ENCODE measurements around the gene IQCB1. TPM values are rescaled to one million over a fixed set of nuclear protein-coding genes. Genes with fewer than 3 reads are reported as not detected.
"Not testable (repeated sequence)": the region's sequence is repeated elsewhere in the genome, so short reads cannot be mapped to it uniquely, and the experiment has no call there.

The IQCB1 gene
- total RNA-seq, 1 donor, result 58.9 TPM

DNA sequence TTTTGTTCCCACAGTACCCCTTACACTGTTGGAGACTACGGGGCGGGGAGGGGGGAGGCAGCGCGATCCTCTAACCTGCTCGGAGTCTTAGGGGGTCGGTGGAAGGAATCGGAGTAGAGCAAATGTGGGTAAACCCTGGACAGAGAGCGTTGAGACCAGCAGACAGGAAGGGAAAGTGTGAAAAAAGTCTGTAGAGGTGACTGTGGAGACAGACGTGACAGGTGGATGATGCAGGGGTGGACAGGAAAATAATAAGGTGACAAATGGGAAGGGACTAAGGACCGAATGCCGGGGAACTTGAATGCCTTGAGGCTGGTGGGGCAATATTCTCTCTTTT is 573 bp upstream of the IQCB1 start:
- Histone ChIP-seq H3K9me3 (ENCODE audit: low read depth, low read length) (no peaks in the 10 kb centered on the region), H3K4me3 (ENCODE audit: low read length) (peak overlapping the region; percentile 67), H3K27me3 (ENCODE audit: insufficient read depth, low read length) (no peaks in the 10 kb centered on the region), H3K4me1 (ENCODE audit: insufficient read depth, low read length) (peaks cover 30% of the 10 kb centered on the region)

DNA sequence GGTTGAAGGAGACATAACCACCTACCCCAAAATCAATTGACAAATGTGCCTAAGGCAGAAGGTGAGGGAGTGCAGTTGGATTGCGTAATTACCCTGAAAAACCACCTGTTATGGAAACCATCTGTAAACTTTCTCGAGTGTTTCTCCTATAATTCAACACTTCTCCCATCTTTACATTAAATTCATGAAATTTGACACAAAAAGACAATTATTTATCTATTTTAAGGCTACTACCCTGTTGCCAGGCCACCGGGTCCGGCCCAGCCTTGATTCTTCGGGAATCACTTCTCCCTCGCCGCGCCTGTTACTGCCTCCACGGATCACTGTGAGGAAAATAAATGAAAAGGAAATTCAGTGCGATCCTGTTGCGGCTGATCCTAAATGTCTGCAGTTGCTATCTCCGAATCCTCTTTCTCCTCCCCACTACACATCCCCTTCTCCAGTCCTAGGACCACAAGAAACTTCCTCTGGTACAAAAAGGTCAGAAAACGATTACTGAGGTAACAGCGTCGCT is 646 bp downstream of the IQCB1 start:
- no peaks in the 10 kb centered on the region for H3K9me3 ChIP-seq (ENCODE audit: low read depth, low read length)
- H3K4me3 ChIP-seq (ENCODE audit: low read length), result peak overlapping the region; percentile 67
- peaks cover 34% of the 10 kb centered on the region for H3K4me1 ChIP-seq (ENCODE audit: insufficient read depth, low read length)
- H3K27me3 ChIP-seq (ENCODE audit: insufficient read depth, low read length), result no peaks in the 10 kb centered on the region

DNA sequence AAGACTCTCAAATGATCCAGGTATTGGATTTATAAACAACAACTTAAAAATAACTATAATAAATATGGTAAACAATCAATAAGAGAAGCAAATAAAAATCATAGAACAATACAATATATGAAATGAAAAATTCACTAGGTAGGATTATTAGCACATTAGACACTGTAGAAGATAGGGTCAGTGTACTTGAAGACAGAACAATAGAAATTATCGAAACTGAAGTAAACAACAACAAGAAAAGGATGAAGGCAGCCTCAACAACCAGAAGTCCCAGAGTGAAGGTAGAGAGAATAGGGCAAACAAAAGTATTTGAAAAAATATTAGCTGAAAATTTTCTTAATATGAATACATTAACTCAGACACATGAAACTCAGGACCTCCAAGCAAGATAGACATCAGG is 11.9 kb downstream of the IQCB1 start:
- H3K4me1 ChIP-seq (ENCODE audit: insufficient read depth, low read length), result peaks cover 3% of the 10 kb centered on the region
- H3K4me3 ChIP-seq (ENCODE audit: low read length), result no peak overlapping the region
- H3K27me3 ChIP-seq (ENCODE audit: insufficient read depth, low read length), result no peaks in the 10 kb centered on the region
- peaks cover 16% of the 10 kb centered on the region for H3K9me3 ChIP-seq (ENCODE audit: low read depth, low read length)

DNA sequence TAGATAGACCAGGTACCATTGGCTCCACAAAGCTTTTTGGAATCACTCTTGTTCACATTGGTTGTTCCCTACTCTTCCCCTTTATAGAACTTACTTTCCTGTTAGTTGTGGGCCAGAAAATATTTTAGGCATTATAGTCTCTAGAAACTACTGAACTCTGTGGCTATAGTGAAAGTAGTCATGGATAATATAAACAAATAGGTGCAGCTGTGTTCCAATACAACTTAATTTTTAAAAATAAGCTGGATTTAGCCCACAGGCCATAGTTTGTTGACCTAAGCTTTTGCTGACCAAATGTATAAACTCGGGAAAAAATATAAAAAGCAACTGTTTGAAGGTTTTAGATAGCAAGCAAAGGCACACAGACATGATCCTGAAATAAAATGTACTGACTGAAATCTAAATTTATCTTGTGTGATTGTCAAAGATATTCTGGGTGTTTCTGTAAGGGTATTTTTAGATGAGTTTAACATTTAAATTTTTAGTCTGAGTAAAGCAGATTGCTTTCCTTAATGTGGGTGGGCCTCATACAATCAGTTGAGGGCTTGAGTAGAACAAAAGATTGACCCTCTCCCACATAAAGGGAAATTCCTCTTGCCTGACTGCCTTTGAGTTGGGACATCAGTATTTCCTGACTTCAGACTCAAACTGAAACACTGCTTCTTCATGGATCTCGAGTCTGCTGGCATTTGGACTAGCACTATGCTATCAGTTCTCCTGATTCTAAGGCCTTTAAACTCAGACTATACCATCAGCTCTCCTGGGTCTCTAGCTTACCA is 13.2 kb downstream of the IQCB1 start:
- Histone ChIP-seq H3K4me1 (ENCODE audit: insufficient read depth, low read length) (peaks cover 8% of the 10 kb centered on the region), H3K4me3 (ENCODE audit: low read length) (no peak overlapping the region), H3K27me3 (ENCODE audit: insufficient read depth, low read length) (no peaks in the 10 kb centered on the region), H3K9me3 (ENCODE audit: low read depth, low read length) (peaks cover 16% of the 10 kb centered on the region)

DNA sequence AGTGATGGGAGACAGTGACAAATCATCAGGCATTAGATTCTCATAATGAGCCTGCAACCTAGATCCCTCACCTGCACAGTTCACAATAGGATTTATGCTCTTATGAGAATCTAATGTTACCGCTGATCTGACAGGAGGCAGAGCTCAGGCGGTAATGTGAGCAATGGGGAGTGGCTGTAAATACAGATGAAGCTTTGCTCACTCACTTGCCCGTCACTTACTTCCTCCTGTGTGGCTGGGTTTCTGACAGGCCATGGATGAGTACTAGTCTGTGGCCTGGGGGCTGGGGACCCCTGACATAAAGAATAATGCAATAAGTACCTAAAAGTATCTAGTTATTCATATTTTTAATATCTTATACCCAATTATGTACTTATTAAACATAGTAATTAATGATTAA is 15.6 kb downstream of the IQCB1 start:
- Histone ChIP-seq H3K4me3 (ENCODE audit: low read length) (no peak overlapping the region), H3K4me1 (ENCODE audit: insufficient read depth, low read length) (peaks cover 8% of the 10 kb centered on the region), H3K27me3 (ENCODE audit: insufficient read depth, low read length) (no peaks in the 10 kb centered on the region), H3K9me3 (ENCODE audit: low read depth, low read length) (peaks cover 16% of the 10 kb centered on the region)

DNA sequence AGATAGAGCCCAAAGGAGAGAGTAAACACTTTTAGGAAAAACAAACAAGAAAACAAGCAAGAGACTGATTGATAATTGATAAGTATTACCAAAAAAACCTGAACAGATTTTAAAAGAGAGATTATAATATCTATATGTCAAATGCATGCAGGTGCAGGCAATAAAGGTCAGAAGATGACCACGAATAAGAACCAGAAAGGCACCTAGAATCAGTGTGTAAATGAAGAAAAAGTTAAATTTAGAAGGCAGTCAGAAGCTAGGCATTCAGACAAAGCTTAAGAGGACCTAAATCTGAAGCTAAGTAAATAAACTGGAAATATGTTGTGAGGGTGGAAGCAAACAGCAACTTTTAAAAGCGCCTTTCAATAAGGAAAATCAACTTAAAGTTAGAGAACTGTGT is 16.3 kb downstream of the IQCB1 start:
- no peak overlapping the region for H3K4me3 ChIP-seq (ENCODE audit: low read length)
- H3K27me3 ChIP-seq (ENCODE audit: insufficient read depth, low read length), result no peaks in the 10 kb centered on the region
- H3K9me3 ChIP-seq (ENCODE audit: low read depth, low read length), result peaks cover 11% of the 10 kb centered on the region
- peaks cover 8% of the 10 kb centered on the region for H3K4me1 ChIP-seq (ENCODE audit: insufficient read depth, low read length)

DNA sequence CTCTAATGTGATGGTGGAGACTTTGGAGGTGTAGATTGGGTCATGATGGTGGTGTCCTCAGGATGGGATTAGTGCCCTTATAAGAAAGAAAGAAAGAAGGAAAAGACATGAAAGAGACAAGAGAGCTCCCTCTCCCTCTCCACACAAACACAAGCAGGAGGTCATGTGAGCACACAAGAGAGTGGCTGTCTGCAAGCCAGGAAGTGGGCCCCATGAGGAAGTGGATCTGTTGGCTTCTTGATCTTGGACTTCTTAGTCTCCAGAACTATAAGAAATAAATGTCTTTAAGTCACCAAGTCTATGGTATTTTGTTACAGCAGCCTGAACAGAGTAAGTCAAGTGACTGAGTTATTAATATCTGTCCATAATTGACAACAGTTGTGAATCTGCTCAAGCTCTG is 17.1 kb downstream of the IQCB1 start:
- Histone ChIP-seq H3K4me3 (ENCODE audit: low read length) (no peak overlapping the region), H3K4me1 (ENCODE audit: insufficient read depth, low read length) (peaks cover 8% of the 10 kb centered on the region), H3K9me3 (ENCODE audit: low read depth, low read length) (peaks cover 3% of the 10 kb centered on the region), H3K27me3 (ENCODE audit: insufficient read depth, low read length) (no peaks in the 10 kb centered on the region)

DNA sequence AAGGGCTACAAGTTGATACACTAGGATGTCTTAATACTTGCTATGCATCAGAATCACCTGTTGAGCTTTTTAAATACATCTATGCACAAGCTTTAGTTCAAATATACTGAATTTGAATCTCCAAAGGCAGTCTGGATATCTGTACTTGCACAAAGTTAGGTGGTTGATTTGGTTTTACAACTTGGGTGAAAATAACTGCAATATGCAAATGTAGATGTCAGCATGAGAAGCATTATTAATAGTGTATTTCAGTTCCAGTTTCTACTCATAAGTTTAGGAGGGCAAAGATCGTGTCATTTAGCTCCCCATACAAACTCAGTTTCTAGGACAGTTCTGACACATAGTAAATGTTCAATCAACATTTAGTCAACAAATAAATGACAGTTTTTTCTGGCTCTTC is 25.6 kb downstream of the IQCB1 start:
- no peaks in the 10 kb centered on the region for H3K27me3 ChIP-seq (ENCODE audit: insufficient read depth, low read length)
- no peak overlapping the region for H3K4me3 ChIP-seq (ENCODE audit: low read length)
- H3K4me1 ChIP-seq (ENCODE audit: insufficient read depth, low read length), result no peaks in the 10 kb centered on the region
- H3K9me3 ChIP-seq (ENCODE audit: low read depth, low read length), result no peaks in the 10 kb centered on the region

DNA sequence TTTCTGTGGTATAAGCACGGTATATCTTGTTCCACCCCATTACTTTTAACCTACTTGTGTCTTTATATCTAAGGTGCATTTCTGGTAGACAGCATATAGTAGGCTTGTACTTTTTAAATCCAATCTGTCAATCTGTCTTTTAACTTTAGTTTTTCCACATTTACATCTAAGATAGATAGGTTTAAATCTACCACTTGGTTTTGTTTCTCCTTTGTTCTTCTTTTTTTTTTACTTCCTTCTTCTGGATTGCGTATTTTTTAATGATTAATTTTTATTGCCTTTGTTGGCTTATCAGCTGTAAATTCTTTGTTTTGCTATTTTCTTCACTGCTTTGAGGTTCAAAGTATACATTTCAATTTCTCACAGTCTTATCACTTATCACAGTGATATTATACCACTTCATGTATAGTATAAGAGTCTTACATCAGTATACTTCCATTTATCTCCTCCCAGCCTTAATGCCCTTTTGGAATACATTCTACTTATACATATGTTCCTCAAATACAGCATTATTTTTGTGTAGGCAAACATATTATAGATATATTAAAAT is 31.0 kb downstream of the IQCB1 start:
- Histone ChIP-seq H3K4me3 (ENCODE audit: low read length) (no peak overlapping the region), H3K27me3 (ENCODE audit: insufficient read depth, low read length) (no peaks in the 10 kb centered on the region), H3K4me1 (ENCODE audit: insufficient read depth, low read length) (no peaks in the 10 kb centered on the region), H3K9me3 (ENCODE audit: low read depth, low read length) (no peaks in the 10 kb centered on the region)

DNA sequence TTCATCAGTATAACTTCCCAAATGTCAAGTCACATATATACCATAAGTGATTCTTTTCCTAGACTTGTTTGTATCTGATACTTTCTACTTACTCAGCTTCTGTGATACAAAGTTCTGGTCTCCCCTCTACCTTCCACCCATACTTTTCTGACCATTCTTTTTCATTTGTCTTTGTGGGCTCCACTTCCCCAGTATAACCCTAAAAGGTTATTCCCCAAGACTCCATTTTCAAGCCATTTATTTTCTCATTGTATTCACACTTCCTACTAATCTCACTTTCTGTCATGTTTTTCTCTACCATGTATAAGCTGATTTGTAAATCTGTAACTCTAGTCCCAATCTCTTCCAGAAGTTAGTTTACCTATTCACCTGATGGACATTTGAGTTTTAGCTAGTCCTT is 34.0 kb downstream of the IQCB1 start:
- no peak overlapping the region for H3K4me3 ChIP-seq (ENCODE audit: low read length)
- H3K27me3 ChIP-seq (ENCODE audit: insufficient read depth, low read length), result no peaks in the 10 kb centered on the region
- H3K9me3 ChIP-seq (ENCODE audit: low read depth, low read length), result no peaks in the 10 kb centered on the region
- H3K4me1 ChIP-seq (ENCODE audit: insufficient read depth, low read length), result no peaks in the 10 kb centered on the region

DNA sequence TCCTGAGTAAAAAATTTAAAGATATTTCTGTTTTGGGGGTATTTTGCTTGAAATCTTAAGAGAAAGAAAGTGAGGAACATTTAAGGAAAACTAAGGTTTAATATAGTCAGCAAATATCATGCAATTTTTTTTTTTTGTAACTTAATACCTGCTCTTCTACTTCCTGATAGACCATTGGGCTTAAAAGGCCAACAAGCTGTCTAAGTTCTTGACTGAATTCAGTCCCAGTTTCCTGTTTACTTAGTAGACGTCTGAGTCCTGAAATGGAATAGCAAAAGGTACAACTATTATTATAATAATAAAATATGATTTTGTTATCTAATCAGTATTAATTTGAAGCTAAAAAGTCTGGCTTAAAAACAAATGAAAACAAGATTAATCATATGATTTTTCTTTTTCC is 37.9 kb downstream of the IQCB1 start:
- no peaks in the 10 kb centered on the region for H3K9me3 ChIP-seq (ENCODE audit: low read depth, low read length)

DNA sequence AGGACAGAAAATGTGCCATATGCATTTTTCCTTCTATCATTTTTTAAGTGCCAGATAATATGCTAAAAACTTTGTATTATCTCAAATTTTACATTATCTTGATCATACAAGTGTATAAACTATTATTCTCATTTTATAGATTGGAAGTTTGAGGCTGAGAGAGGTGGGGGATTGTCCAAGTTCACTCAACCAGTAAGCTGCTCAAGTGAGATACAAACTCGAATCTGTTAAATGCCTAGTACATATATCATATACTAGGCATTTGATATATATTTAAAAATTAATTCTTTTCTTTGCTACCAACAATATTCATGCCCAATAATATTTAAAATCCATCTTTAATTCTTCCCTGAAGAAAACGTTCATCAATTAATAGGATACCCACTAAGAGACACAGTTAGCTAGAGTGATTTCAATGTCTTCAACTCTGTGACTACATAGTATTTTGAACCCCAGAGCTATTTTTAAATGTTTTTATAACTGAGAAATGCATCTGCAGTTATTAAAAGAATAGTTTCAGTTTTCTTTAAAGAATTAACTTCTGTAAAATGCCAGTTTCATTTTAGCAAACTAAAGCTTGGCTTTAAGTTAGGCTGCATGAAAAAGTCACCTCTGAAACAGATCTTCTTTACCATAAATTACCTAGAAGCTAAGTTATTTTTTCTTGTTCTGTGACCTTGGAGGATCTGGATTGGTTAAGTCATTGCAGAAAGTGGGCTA is 40.4 kb downstream of the IQCB1 start:
- Histone ChIP-seq H3K9me3 (ENCODE audit: low read depth, low read length) (no peaks in the 10 kb centered on the region), H3K4me1 (ENCODE audit: insufficient read depth, low read length) (no peaks in the 10 kb centered on the region), H3K4me3 (ENCODE audit: low read length) (no peak overlapping the region), H3K27me3 (ENCODE audit: insufficient read depth, low read length) (no peaks in the 10 kb centered on the region)

More for the DNA sequence above, 37.9 kb downstream of the IQCB1 start:
- H3K4me1 ChIP-seq (ENCODE audit: insufficient read depth, low read length), result no peaks in the 10 kb centered on the region
- H3K27me3 ChIP-seq (ENCODE audit: insufficient read depth, low read length), result no peaks in the 10 kb centered on the region
- H3K4me3 ChIP-seq (ENCODE audit: low read length), result no peak overlapping the region

DNA sequence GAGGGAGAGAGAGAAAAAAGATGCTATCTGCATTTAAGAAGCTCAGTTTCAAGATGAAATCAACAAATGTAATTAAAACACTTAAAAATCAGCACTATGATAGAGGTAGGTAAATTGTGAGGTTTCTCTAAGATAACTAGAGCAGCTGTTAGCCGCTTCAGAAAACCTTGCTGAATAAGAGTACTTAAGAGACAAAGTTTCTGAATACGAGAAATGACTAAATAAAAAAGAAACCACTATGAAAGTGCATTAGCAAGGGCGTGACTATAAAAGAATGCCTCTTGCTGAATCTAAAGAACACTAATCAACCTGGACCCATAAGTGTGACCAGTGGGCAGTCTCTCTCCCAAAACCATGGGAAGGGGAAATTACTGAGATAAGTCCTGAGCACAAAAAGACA is 41.8 kb downstream of the IQCB1 start:
- Histone ChIP-seq H3K4me3 (ENCODE audit: low read length) (no peak overlapping the region), H3K27me3 (ENCODE audit: insufficient read depth, low read length) (no peaks in the 10 kb centered on the region), H3K9me3 (ENCODE audit: low read depth, low read length) (no peaks in the 10 kb centered on the region), H3K4me1 (ENCODE audit: insufficient read depth, low read length) (no peaks in the 10 kb centered on the region)

DNA sequence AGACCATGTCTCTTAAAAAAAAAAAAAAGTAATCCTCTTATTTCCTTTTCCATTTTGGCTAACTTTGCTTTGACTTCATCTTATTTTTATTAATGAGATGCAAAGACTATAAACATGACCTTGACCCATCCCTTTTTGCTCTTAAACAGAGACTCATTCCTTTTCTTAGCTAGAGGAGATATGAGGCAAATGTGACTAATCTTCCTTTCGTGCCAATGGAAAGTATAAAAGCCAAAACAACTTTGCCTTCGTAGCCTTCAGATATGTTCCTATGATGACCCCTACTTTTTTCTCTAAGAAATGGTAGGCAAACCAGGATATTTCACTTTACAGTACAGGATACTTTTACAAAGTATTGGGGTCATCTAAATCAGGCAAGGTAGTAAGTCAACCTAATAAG is 48.4 kb downstream of the IQCB1 start:
- Histone ChIP-seq H3K4me1 (ENCODE audit: insufficient read depth, low read length) (no peaks in the 10 kb centered on the region), H3K27me3 (ENCODE audit: insufficient read depth, low read length) (no peaks in the 10 kb centered on the region), H3K4me3 (ENCODE audit: low read length) (no peak overlapping the region), H3K9me3 (ENCODE audit: low read depth, low read length) (no peaks in the 10 kb centered on the region)

DNA sequence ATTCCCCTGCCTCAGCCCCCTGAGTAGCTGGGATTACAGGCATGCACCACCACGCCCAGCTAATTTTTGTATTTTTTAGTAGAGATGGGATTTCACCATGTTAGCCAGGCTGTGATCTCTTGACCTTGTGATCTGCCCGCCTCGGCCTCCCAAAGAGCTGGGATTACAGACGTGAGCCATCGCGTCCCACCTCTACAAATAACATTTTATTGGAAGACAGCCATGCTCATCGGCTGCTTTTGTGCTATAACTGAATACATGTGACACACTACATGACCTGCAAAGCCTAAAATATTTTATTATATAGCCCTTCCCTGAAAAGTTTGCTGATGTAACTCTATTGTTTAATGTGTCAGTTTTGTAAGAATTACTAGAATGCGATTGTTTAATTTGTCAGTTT is 52.1 kb downstream of the IQCB1 start:
- H3K4me1 ChIP-seq (ENCODE audit: insufficient read depth, low read length); H3K27me3 ChIP-seq (ENCODE audit: insufficient read depth, low read length); H3K4me3 ChIP-seq (ENCODE audit: low read length); H3K9me3 ChIP-seq (ENCODE audit: low read depth, low read length): not testable (repeated sequence)
